Measurements from ENCODE around the gene OSBPL7.

Gene OSBPL7

GRCh38 chr17:47763913-47764582, 57.5 kb downstream of the OSBPL7 start:
- DNase-seq, result no peak

GRCh38 chr17:47762728-47763127, 58.9 kb downstream of the OSBPL7 start:
- peak in 1 of 4 experiments; percentile 26 for DNase-seq

GRCh38 chr17:47760409-47761140, 61.0 kb downstream of the OSBPL7 start:
- no peak for DNase-seq

- peak; percentile 27 to 85 (median 53) for DNase-seq
These were observed 64.2 kb downstream of the OSBPL7 start for GRCh38 chr17:47757386-47757785.

Measured in suppressor macrophage (primary cell).